HPDE6-E6E7 (cell line): ENCODE data around the gene BAG2.

Experiments used
- DNase-seq: peaks from one replicate; pipeline ENCODE4 v3.0.0; 2011; ENCODE audit warnings: missing footprints; ENCODE audit errors: extremely low spot score

Gene BAG2

DNA sequence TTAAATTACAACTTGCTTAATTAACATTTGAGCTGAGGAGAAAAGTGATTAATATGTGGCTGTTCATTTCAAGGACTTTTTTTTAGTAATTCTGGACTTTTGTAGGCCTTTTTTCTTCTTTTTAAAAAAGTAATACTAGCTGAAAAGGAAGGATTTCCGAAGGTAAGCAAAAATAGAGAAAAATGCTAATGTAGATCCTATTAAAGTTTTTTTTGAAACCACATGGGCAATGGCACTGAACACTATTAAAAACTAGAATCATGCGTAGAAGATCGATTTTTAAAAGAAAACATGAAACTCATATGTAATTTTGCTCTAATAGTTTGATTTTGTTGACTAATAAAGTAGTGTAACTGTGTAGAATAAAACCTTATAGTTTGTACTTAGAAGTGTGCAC lies 2.4 kb downstream of the BAG2 start:
- no peak for DNase-seq

DNA sequence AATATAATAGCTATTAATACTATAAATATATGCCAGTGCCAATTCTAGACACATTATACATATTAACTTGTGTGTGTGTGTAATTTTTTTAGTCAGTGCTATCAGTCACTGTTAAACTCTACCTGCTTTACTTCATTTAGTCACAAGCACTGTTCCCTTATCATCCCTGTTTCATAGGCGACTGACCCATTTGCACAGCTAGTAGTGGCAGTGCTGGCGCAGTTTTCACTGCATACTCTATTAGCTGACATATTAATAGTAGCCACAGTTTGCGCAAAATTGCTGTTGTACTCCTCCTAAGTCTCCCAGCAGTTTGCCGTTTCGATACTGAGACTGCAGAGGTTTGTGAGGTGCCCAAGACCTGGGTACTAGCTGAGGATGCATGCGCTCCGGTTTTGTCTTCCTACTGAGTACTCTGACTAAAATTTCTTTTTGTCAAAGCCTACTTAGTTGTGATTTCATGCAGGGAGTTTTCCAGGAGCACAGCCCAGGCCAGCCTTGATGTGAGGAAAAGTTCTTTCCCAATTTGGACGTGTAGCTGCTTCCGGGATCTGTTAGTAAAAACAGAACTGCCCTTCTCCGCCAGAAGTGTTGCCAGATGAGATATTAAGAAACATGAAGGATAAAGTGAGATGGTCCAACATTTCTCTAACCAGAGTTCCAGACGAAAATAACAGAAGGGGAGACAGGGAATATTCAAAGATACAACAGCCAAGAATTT lies 5.6 kb downstream of the BAG2 start:
- DNase-seq = no peak

DNA sequence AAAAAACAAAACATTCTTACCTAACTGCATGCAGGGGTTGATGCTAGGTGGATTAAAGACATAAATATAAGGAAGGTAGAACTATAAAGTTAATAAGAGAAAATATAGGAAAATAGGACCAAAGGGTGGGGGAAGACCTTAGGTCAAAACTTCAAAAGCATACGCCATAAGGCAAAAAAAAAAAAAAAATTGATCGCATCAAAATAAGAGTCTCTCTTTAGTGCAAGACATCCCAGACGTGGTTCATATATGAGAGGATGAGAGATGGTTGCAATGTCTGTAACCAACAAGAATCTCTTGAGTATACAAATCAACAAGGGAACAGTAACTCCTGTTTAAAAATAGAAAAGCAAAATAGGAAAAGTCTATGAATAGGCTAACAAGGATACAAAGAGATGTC lies 8.5 kb downstream of the BAG2 start:
- no peak for DNase-seq

DNA sequence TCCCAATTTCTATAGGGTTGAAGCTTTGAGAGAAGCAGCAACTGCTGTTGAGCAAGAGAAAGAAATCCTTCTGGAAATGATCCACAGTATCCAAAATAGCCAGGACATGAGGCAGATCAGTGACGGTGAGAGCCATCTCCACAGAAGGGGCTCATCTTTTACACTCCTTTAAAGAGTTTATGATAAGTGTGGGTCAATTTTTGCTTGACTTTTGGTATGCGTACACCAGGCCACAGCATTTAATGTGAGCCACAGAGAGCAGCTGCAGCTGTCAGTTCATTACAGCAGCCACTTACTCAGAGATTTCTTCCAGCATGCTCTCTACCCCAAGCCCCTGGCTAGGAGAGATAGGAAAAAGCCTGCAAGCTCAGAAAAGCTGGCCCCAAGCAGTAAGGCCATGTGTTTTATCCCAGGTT lies 9.9 kb downstream of the BAG2 start:
- DNase-seq = no peak

DNA sequence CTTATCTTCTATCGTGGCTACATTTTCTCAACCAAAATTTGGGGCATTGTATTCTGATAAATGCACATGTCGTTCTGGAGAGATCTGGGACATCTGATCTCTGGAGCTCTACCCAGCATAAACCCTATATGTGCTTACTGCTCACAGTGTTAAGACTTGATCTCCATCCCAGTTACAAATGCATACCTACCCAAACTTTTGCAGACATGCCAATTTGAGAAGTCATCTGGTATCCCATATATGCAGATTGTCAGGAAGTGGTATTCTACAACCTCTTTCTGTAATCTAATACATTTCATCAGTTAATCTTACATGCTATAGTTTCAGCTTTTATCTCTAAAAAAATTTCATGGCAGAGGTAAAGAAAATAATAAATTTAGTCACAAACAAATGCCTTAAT lies 11.2 kb downstream of the BAG2 start:
- DNase-seq = no peak

DNA sequence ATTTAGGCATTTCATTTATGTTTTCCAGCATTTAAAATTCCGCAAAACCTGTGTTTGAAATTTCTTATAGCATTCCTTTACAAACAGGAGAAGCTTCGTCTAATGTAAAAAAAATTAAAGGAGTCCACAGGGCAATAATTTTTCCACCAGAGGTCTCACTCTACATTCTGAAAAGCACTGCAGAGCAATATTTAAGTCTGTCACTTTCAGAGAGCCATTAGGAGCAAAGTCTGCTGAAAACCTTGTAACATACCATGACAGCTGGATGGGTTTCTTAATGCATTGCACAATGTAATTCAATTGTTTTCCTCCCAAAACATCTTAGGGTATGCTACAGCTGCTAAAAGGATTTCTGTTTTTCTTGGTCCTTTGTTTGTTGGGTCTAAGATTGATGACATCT lies 18.0 kb downstream of the BAG2 start:
- DNase-seq = no peak

DNA sequence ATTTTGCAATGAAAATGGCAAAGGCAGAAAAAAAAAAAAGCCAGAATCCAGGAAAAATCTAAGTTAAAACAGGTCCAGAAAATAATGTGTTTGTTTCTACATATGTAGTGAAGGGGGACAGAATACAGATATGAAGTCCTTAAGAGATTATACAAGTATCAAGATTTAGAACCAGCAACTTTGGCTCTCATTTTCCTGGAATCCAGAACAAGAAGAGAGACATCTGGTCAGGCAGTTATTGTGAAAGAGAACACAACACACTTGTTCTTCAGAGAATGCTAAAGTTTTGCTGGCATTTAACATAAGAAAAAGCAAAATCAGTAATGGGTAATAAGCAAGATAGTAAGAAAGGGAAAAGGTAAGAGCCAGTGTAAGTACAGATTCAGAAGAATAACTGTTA lies 21.1 kb downstream of the BAG2 start:
- no peak for DNase-seq

DNA sequence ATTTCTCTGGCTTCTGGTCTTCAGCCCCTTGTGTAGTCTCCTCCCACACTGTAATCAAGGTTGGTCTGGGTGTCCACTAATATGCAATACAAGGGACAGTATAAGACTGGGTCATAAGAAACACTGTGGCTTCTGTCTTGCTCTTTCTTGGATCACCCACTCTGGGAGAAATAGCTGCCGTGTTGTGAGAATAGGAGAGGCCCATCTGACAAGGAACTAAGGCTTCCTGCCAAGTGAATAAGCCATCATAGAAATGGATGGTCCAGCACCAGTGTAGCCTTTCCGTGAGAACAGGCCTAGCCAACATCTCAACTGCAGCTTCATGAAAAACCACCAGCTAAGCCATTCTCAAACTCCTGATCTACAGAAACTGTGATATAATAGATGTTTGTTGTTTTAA lies 23.3 kb downstream of the BAG2 start:
- no peak for DNase-seq

DNA sequence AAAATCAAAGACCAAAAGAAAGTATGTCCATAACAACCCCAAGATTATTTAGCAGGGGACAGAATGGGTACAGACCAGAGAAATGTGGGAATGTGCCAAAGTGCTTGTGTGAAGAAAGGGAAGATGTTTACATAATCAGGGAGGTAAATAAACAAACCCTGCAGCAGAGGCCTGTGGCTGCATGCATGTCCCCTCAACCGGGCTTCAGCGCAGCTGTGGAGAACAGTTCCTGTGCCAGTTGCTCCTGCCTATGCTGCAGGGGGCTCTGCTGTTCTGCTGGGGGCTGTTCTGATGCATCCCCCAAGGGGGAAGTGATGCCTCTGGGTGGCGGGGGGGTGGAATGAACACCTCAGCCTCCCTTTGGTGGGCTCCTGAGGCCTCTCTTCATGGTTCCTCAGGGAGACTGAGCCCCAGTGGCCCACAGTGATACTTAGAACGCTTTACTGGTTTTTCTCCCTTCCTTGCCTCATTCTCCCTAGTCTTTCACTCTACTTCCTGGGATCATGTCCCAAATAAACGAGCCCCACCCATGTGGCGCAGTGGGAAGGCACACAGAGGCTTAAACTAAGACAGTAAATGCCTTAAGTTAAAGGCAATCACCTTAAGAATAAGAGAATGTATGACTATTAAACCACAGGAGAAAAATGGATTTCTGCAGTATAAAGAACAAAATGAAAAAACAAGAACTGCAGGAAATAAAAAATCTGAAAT lies 27.0 kb downstream of the BAG2 start:
- no peak for DNase-seq

DNA sequence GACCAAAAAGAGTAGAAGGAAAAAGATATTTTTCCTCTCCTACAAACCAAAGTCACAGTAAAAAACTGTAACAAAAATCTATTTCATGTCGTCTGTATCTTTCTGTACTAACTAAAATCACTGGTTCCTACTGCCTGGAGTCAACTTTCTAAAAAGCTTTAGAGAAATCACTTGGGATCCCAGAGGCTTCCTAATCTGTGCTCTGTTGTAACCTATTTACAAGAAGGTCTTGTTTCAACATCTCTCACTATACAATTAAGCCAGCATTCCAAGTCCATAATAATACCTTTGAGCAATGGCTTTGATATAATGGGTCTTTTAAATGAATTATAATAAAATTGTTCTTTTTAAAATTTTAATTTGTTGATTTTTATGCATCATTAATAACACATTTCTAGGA lies 29.6 kb downstream of the BAG2 start:
- no peak for DNase-seq

DNA sequence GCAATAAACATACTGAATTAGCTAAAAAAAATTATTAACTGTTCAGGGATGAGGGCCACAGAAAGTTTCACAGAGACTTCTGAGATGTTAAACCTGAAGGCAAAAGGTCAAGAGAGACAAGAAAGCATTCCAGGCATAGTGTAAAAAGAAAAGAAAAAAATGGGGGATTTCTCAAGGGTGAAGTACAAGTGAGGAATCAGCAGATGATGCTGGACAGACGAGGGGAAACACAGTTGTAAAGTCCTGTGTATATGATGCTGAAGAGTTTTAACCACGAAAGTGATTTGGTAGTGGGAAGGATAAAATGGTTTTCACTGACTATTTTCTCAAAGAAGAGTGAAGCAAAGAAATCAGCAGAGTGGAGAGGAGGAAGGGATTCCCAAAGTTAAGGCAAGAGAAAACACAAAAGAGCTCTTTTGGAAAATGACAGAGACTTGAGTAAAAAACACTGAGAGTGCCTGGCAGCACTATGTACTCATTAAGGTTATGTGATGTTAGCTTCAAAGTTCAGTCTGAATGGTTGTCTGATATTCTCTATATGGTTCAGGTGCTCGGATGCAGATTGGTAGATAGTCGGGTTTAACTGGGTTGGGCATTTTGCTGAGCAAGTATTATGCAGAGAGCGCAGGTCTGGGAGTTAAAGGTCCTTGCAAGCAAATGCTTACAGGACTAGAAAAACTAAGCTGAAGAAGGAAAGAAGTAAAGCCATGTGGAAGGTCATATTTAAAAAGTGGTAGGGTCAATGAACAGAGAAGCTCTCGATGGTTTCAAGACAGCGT lies 33.6 kb downstream of the BAG2 start:
- no peak for DNase-seq

DNA sequence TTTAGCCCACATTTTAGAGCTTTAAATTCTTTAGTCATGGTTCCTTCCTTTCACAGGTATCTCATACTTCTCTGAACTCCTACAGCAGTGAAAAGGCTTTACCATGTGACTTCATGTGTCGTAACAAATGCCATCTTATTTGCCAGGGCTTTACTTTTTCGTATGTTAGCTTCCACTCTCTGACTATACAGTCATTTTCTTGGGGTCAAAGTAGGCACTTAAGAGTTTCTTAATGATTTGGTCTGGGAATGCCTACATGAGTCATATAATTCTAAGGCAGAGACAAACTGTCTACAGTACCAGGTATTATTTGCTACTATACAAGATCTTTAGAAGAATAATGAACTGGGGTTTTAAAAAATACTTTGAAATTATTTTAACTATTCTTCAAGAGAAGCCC lies 35.0 kb downstream of the BAG2 start:
- no peak for DNase-seq

DNA sequence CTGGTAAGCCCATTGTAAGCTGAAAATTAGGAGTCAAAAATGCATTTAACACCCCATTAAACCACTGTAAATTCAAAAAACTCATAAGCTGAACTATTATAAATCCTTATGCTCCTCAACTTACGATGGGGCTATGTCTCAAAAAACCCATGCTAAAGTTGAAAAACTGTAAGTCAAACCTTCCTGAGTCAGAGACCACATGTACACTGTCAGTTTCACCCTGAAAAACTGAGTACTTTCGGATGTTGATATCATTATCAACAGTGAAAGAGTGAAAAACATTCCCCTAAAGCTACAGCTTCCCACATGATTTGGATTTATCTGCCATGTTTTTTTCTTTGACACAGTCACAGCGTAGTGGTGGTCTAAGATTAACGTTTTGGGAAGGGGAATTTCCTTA lies 35.7 kb downstream of the BAG2 start:
- no peak for DNase-seq

DNA sequence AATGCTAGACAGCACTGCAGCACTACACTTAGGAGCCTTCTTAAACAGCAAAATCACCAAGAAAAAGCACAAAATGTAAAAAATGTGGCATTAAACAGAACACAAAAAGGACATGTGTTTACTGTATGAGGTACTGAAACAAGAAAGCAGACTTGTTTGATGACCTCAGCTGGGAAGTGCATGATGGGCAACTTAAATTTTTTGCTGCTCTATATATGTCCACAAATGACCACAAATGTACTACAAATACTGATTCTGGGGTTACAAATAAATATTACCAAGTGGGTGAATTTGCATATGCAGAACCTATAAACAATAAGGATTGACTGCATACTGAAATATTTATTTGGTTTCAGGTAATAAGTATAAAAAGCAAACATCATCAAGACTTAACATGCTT lies 36.9 kb downstream of the BAG2 start:
- no peak for DNase-seq

DNA sequence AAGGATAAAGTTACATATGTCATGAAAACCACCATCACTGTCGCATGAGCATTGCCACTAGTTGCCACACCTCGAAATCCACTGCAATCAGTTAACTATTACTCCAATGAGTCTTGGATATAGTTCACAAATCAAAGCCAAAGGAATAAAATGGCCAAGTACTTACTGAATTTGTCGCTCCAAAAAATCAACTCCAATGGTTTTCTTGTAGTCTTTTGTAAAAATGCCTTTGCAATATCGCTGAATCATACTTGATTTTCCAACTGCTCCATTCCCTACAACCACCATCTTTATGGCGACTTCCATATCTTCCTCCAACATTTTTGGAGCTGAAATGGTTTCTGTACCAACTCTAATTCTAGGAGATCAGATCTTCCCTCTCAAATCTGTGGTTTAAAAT lies 37.9 kb downstream of the BAG2 start:
- DNase-seq = no peak

DNA sequence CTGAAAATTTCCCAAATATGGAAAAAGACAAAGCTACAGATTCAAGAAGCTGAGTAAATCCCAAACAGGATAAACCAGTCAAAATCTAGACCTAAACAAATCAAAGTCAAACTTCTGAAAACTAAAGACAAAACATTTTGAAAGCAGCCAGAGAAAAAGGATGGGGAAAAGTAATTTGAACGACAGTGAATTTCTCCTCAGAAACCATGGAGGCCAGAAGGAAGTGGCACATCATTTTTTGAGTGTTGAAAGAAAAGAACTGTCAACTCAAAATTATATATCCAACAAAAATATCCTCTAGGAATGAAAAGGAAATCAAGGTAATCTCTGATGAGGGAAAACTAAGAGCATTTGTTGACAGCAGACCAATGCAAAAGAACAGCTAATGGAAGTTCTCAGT lies 43.1 kb downstream of the BAG2 start:
- no peak for DNase-seq

DNA sequence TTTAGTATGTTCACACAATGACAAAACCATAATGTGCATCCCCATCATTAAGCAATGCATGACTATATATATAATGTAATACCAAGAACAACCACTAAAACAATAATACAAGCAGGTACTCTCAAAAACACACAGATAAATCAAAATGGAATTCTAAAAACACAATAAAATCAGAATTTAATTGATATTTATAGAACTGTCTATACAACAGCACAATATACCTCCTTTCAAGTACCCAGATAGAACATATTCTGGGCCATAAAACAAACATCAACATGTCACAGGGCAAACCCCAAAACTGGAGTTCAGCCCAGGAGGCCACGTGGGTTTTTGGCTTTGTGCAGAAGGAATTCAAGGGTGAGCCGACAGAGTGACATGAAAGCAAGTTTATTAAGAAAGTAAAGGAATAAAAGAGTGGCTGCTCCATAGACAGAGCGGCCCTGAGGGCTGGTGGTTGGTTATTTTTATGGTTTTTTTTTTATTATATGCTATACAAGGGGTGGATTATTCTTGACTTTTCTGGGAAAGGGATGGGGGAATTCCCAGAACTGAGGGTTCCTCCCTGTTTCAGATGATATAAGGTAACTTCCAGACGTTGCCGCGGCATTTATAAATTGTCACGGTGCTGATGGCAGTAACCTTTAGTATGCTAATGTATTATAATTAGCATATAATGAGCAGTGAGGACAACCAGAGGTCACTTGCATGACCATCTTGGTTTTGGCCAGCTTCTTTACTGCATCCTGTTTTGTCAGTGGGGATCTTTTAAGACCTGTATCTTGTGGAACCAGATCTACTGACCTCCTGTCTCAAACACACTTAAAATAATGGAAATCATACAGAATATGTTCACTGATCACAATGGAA lies 44.3 kb downstream of the BAG2 start:
- no peak for DNase-seq

DNA sequence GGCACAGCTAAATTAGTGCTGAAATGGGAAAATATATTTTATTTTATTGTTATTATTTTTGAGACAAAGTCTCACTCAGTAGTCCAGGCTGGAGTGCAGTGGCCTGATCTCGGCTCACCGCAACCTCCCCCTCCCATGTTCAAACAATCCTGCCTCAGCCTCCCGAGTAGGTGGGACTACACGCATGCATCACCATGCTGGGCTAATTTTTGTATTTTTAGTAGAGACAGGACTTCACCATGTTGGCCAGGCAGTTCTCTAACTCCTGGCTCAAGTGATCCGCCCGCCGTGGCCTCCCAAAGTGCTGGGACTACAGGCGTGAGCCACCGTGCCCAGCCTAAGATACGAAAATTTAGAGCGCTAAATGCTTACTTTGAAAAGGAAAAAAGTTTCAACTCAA lies 45.1 kb downstream of the BAG2 start:
- DNase-seq = no peak

DNA sequence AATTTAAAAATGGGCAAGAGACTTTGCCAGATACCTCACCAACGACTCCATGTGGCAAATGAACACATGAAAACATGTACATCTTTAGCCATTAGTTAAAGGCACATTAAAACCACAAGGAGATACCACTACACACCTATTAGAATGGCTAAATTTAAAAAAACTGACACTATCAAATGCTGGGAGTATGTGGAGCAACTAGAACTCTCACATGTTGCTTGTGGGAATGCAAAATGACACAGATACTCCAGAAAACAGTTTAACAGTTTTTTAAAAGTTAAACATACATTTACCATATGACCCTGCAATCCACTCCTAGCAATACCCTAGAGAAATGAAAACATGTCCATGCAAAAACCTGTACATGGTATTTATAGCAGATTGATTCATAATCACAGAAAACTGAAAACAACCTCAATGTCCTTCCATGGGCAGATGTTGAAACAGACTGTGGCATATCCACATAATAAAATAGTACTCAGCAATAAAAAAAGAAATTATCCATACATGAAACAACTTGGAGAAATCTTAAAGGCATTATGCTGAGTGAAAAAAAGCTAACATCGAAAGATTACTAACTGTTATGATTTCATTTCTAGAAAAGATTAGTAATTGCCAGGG lies 48.1 kb downstream of the BAG2 start:
- DNase-seq = no peak

DNA sequence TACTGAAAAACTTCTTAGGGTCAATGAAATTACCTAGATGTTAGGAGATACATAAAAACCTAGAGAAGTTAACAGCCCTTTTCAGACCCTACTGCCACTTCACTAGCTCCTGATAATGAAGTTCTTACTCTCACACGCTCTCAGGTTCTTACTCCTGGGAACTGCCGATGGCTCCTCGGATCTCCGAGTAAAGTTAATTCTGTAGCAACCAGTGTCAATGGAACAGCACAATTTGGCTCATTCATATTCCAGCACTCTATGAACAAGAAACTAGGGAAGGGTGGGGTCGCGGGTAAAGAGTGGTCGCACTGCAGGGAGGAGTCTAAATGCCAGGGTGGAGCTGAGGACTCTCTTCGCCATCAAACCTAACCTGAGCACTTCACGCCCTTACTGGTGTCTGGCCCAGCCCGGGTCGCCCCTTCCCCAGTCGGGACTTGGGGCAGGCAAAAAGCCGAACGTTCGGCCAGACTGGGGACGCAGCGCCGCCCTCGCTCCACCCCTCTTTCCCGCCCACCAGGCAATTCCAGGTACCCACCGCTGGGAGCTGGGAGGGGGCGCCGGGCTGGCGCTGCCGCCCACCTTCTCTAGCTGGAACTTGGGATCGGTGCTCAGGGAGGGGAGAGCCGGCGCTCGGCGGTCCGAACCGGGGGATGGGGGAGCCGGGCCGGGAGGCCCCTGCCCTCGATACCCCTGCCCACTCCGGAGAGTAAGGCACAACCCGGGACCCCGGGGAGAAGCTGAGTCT lies 49.2 kb downstream of the BAG2 start:
- DNase-seq = peak; percentile 55
